Middle frontal gyrus (tissue), 1 donor: ENCODE measurements around the gene KLHL15.
A peak's percentile ranks its signal among the peaks of the same experiment; 100 is the strongest.
"Not testable (repeated sequence)": the region's sequence is repeated elsewhere in the genome, so short reads cannot be mapped to it uniquely, and the experiment has no call there.

ENCODE experiments used
- DNase-seq: peaks from one replicate; pipeline ENCODE4 v3.0.0-alpha.2; 2015; ENCODE audit warnings: low spot score; ENCODE audit errors: extremely low spot score

KLHL15 gene

GRCh38 chrX:24027086-24027485 lies at the start of gene KLHL15:
Gene KLHL15 (minus strand): TSS chrX:24027186. CDS start chrX:24006693, 20,493 bp downstream.
- DNase-seq = no peak

GRCh38 chrX:24069877-24070276 lies 42.9 kb upstream of the KLHL15 start:
- no peak for DNase-seq

- no peak for DNase-seq
These were observed 36.5 kb upstream of the KLHL15 start for GRCh38 chrX:24063488-24063887.

- DNase-seq = no peak
These were observed 28.0 kb upstream of the KLHL15 start for GRCh38 chrX:24055043-24055356.

GRCh38 chrX:24054182-24055042 lies 27.4 kb upstream of the KLHL15 start, which contains the start of gene EIF2S3:
Gene EIF2S3 (plus strand): TSS chrX:24054956. CDS start chrX:24054969, 13 bp downstream.
- DNase-seq = peak; percentile 76

- DNase-seq = not testable (repeated sequence)
These were observed 23.7 kb upstream of the KLHL15 start for GRCh38 chrX:24050522-24051318.

GRCh38 chrX:24049643-24050042 lies 22.7 kb upstream of the KLHL15 start:
- not testable (repeated sequence) for DNase-seq

GRCh38 chrX:24046060-24046459 lies 19.1 kb upstream of the KLHL15 start:
- DNase-seq = not testable (repeated sequence)

- DNase-seq = no peak
These were observed 10.7 kb upstream of the KLHL15 start for GRCh38 chrX:24037729-24038128.

GRCh38 chrX:24034485-24034884 lies 7.5 kb upstream of the KLHL15 start:
- no peak for DNase-seq

GRCh38 chrX:24030597-24030996 lies 3.6 kb upstream of the KLHL15 start:
- no peak for DNase-seq

GRCh38 chrX:24027985-24028384 lies 999 bp upstream of the KLHL15 start:
- no peak for DNase-seq

- no peak for DNase-seq
These were observed 554 bp downstream of the KLHL15 start for GRCh38 chrX:24026432-24026831.

GRCh38 chrX:24025741-24026403 lies 1.1 kb downstream of the KLHL15 start:
- no peak for DNase-seq

GRCh38 chrX:24024819-24025740 lies 1.9 kb downstream of the KLHL15 start:
- peak; percentile 51 for DNase-seq

- no peak for DNase-seq
These were observed 2.9 kb downstream of the KLHL15 start for GRCh38 chrX:24023972-24024669.

GRCh38 chrX:24023544-24023943 lies 3.4 kb downstream of the KLHL15 start:
- no peak for DNase-seq

GRCh38 chrX:24020306-24020876 lies 6.6 kb downstream of the KLHL15 start:
- no peak for DNase-seq

GRCh38 chrX:24019448-24019847 lies 7.5 kb downstream of the KLHL15 start:
- no peak for DNase-seq

- no peak for DNase-seq
These were observed 8.2 kb downstream of the KLHL15 start for GRCh38 chrX:24018809-24019208.
